Calu3 (cell line): Measurements from ENCODE around the gene SOX9. TPM values are rescaled to one million over a fixed set of nuclear protein-coding genes. Genes with fewer than 3 reads are reported as not detected.

ENCODE experiments used
- BruUV-seq: library from RNA; stranded (reverse); fragments of 400-500 nt; replicated peaks from 2 replicates; lab custom pipeline; 2021; lab: Mats Ljungman, UMichigan
- CTCF ChIA-PET: fragments of 300-600 bp; sonication (Branson Sonifier 250); formaldehyde crosslinking; loops from one replicate; lab custom pipeline; 2022; ENCODE audit warnings: antibody characterized with exemption; lab: Charles Lee
- DNase-seq: peaks from one replicate; pipeline ENCODE4 v3.0.0; 2022
- H3K27ac Mint-ChIP-seq: one replicate; pipeline ENCODE4 v1.8.0; 2022; ENCODE audit warnings: mixed read lengths; ENCODE audit not compliant: unreplicated experiment
- H3K27me3 Mint-ChIP-seq: one replicate; pipeline ENCODE4 v1.8.0; 2022; ENCODE audit warnings: mixed read lengths; ENCODE audit not compliant: unreplicated experiment
- H3K36me3 Mint-ChIP-seq: one replicate; pipeline ENCODE4 v1.8.0; 2022; ENCODE audit warnings: mild to moderate bottlenecking, moderate library complexity, mixed read lengths; ENCODE audit not compliant: insufficient read depth, unreplicated experiment
- H3K4me1 Mint-ChIP-seq: one replicate; pipeline ENCODE4 v1.8.0; 2022; ENCODE audit warnings: mild to moderate bottlenecking, low read depth, mixed read lengths; ENCODE audit not compliant: unreplicated experiment
- H3K4me3 Mint-ChIP-seq: one replicate; pipeline ENCODE4 v1.8.0; 2022; ENCODE audit warnings: mild to moderate bottlenecking, low read depth, moderate library complexity, mixed read lengths; ENCODE audit not compliant: unreplicated experiment
- H3K9me3 Mint-ChIP-seq: one replicate; pipeline ENCODE4 v1.8.0; 2022; ENCODE audit warnings: low read depth, mixed read lengths; ENCODE audit not compliant: unreplicated experiment
- CTCF ChIP-seq: fragments of 200-600 bp; IDR thresholded peaks from one replicate; pipeline ENCODE4 v1.8.0; 2022; ENCODE audit warnings: antibody characterized with exemption; ENCODE audit not compliant: unreplicated experiment
- intact Hi-C: fragments of 100-400 bp; cut with micrococcal nuclease; formaldehyde crosslinking; loops from one replicate; pipeline ENCODE4 v1.10.0; 2022; ENCODE audit not compliant: unreplicated experiment
- total RNA-seq: library from RNA; stranded (reverse); gene quantifications from 2 replicates; pipeline ENCODE4 v1.2.3, GENCODE V29; 2022

Gene SOX9
- total RNA-seq, 1 experiment from 2014 or later, result 210 TPM

GRCh38 chr17:72151565-72152386, 31.0 kb downstream of the SOX9 start:
- no peaks in the 10 kb centered on the region for H3K9me3 Mint-ChIP-seq
- DNase-seq, result peak; percentile 62
- peaks cover 22% of the 10 kb centered on the region for H3K27me3 Mint-ChIP-seq
- TF ChIP-seq CTCF, result no peak
- peaks cover 8% of the 10 kb centered on the region for H3K36me3 Mint-ChIP-seq
- no TSS peak for BruUV-seq
- peaks cover 32% of the 10 kb centered on the region for H3K4me1 Mint-ChIP-seq
- CTCF ChIA-PET, result interaction anchor here (0.5 to 0.8 kb wide), 2 partner anchors 15 to 565 kb away, joined by 3 read pairs; no protein-coding TSS in a partner anchor
- intact Hi-C loops, result loop anchor here (5.0 kb wide), 1 partner anchor 186 kb away; no protein-coding TSS in a partner anchor
- peak overlapping the region; percentile 82 for H3K27ac Mint-ChIP-seq
- H3K4me3 Mint-ChIP-seq, result peak overlapping the region; percentile 33

- H3K27ac Mint-ChIP-seq, result peak overlapping the region; percentile 82
- peaks cover 15% of the 10 kb centered on the region for H3K27me3 Mint-ChIP-seq
- no peaks in the 10 kb centered on the region for H3K9me3 Mint-ChIP-seq
- no peak for DNase-seq
- no TSS peak for BruUV-seq
- no peak overlapping the region for H3K4me3 Mint-ChIP-seq
- CTCF ChIA-PET, result interaction anchor here (0.5 to 0.8 kb wide), 2 partner anchors 16 to 564 kb away, joined by 3 read pairs; no protein-coding TSS in a partner anchor
- intact Hi-C loops, result loop anchor here (5.0 kb wide), 1 partner anchor 185 kb away; no protein-coding TSS in a partner anchor
- H3K36me3 Mint-ChIP-seq, result peaks cover 8% of the 10 kb centered on the region
- TF ChIP-seq CTCF, result no peak
- H3K4me1 Mint-ChIP-seq, result peaks cover 32% of the 10 kb centered on the region
Measured at GRCh38 chr17:72152387-72152929, 31.6 kb downstream of the SOX9 start.

- no peaks in the 10 kb centered on the region for H3K36me3 Mint-ChIP-seq
- H3K27me3 Mint-ChIP-seq, result peaks cover under 1% of the 10 kb centered on the region
- no peaks in the 10 kb centered on the region for H3K9me3 Mint-ChIP-seq
- CTCF ChIA-PET, result no interaction called here
- H3K27ac Mint-ChIP-seq, result no peak overlapping the region
- DNase-seq, result no peak
- intact Hi-C loops, result no loop called here
- TF ChIP-seq CTCF, result no peak
- BruUV-seq, result no TSS peak
- no peak overlapping the region for H3K4me3 Mint-ChIP-seq
- peaks cover 10% of the 10 kb centered on the region for H3K4me1 Mint-ChIP-seq
Measured at GRCh38 chr17:72158895-72159885, 38.4 kb downstream of the SOX9 start.

- DNase-seq, result no peak
- no peak overlapping the region for H3K4me3 Mint-ChIP-seq
- H3K9me3 Mint-ChIP-seq, result no peaks in the 10 kb centered on the region
- TF ChIP-seq CTCF, result no peak
- peaks cover 5% of the 10 kb centered on the region for H3K27me3 Mint-ChIP-seq
- CTCF ChIA-PET, result no interaction called here
- BruUV-seq, result no TSS peak
- H3K36me3 Mint-ChIP-seq, result no peaks in the 10 kb centered on the region
- H3K27ac Mint-ChIP-seq, result no peak overlapping the region
- intact Hi-C loops, result no loop called here
- H3K4me1 Mint-ChIP-seq, result peaks cover 10% of the 10 kb centered on the region
Measured at GRCh38 chr17:72162569-72162968, 41.7 kb downstream of the SOX9 start.
